NCI-H82 treated with DMSO at 0.1 percent for 48 hours (cell line): ENCODE results near the gene SPEF2.
"Not testable (repeated sequence)": the region's sequence is repeated elsewhere in the genome, so short reads cannot be mapped to it uniquely, and the experiment has no call there.

Source experiments
- DNase-seq: peaks from one replicate; lab custom pipeline; 2025; ENCODE audit not compliant: unreplicated experiment; lab: John Stamatoyannopoulos, UW

Gene SPEF2

DNA sequence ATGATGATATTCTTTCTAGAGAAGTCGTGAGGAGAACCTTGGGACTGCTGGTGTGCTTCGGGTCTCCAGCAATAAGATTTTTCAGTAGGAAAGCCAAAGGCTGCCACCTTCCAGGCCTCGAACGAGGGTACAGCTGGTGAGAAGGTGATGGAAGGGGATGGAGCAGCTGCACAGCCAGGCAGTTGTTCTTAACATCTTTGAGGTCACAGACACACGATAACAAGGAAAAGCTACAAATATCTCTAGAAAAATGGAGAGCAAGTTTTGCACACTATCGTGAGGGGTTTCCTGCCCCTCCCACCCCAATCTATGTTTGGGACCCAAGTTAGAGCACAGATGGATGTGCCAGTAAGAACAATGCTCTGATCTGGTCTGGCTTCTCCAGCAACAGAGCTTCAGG, 232.2 kb downstream of the SPEF2 start:
- no peak for DNase-seq

DNA sequence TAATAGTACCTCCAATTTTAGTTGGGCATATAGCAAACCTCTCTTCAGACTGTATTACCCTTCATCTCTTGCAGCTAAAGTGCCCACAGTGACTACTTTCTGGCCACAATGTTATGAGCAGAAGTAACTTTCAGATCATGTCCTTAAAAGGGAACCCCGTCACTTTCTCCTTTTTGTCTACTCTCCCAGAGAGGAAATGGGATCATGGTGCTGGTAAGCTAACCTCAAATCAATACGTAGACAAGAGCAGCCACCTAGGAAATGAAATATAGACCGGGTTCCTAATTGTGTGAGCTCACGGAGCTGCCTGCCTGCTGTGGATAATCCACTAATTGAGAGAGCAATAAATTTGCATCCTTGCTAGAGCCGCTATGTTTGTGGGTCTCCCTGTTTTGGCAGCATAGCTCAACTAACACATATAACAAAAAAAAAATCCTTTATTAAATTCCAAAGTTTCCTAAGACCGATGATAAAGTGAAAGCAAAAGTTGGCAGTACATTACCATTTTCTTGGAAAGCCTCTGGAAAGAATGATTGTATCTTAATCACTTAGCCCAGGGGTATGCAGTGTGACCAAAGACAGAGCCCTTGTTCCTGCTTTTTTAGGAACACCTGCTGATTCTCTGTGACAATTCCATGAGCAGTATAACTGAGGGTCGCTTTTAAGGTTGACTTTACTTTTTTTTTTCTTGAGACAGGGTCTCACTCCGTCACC, 233.5 kb downstream of the SPEF2 start:
- DNase-seq = no peak

DNA sequence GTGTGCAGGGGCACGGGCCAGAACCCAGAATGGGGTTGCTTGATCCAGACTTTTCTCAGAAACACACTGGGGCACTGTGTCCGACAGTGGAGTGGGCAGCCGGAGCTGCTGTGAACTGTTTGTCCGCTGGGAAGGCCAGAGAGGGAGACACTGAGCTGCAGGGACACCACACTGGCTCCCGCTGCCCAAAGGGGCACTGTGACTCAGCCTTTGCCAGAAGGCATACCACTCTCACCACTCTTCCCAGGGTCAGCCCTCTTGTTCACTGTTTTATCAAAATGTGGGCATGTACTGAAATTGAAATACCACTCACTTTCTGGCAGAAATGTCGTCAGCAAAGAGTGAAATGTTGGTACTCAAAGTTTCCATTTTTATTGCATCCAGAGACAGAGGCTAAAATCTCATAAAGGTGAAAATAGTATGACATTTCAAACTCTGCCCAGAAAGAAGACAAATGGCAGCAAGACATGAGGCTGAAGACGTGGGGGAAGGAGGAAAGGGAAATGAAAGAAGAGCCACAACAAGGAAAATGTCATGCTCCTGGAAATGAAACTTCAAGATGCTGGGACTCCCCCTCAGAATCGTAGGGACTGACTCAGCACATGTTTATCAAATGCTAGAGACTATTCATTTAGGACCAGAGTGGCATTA, 234.5 kb downstream of the SPEF2 start:
- no peak for DNase-seq

DNA sequence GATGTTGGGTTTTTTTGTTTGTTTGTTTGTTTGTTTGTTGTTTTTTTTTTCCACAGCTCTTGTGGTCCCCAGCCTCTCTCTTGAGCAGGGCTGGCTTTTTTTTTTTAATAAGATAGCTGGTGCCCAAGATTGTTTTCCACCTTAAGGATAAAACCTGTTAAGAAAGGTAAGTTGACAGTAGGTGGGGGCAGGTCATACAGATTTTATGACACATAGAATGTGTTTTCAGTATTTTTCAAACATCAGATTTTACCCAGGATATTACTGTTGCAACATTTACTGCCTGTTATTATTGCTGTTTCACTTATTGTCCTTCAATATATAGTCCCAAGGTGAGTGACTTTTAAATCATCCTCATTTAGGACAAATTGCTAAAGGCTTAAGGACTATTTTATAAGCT, 235.1 kb downstream of the SPEF2 start:
- no peak for DNase-seq

DNA sequence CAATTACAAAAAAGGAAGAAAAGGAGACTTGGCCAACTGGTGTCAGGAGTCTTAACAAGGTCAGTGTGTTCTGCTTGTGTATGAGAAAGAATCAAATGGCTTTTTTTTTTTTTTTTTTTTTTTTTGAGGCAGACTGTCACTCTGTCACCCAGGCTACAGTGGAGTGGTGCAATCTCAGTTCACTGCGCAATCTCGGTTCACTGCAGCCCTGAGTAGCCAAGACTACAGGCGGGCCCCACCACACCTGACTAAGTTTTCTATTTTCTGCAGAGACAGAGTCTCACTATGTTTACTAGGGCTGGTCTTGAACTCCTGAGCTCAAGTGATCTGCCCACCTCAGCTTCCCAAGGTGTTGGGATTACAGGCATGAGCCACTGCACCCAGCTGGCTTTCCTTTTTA, 236.0 kb downstream of the SPEF2 start:
- DNase-seq = no peak

DNA sequence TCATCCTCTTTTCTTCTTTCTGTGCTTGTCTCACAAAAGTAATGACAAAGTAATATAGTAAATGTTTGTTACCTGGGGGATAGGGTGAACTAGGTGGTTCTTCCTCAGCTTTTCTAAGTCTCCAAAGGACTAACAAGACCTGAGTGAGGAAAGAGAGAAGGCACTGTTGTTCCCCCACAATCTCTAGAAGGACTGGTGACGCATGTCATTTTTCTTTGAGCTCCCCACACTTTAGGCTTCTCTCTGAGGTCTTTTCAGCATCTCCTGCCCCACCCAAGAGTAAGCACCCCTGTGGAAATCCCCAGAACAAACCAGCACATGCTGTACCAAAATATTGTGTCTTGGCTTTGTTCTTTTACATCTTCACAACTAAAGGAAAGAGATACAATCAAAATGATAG, 236.6 kb downstream of the SPEF2 start:
- DNase-seq = no peak

DNA sequence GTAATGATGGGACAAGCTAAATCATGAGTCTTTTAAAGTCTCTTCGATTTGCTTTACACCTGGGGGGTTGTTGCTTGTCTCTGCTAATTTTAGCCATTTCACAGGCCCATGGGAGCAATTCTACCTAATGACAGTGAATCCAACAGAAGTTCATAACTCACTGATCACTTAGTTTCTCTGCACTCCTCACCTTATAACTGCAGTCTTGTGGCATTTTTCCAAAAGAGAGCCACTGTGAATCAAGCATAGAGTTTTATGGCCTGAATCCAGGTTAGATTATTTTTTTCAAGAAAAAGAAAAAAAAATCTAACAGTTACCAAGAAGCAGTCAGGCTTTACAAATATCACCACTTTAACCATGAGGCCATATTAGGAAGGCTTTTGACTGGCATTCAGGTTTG, 237.5 kb downstream of the SPEF2 start:
- no peak for DNase-seq

DNA sequence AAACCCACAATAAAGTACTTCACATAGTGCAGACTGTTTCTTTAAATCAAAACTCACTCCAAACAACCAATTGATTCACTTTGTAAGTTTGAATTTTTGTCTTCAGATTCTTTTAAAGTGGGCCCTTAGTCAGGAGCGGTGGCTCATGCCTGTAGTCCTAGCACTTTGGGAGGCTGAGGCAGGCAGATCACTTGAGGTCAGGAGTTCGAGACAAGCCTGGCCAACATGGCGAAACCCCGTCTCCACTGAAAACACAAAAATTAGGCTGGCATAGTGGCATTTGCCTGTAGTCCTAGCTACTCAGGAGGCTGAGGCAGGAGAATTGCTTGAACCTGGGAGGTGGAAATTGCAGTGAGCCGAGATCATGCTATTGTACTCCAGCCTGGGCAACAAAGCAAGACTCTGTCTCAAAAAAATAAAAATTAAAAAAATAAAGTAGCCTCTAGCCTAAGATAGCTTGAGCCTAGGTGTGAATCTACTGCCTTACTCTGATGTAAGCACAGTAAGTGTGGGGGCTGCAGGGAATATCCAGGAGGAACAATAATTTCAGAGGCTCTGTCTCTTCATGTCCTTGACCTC, 238.6 kb downstream of the SPEF2 start:
- DNase-seq = not testable (repeated sequence)

DNA sequence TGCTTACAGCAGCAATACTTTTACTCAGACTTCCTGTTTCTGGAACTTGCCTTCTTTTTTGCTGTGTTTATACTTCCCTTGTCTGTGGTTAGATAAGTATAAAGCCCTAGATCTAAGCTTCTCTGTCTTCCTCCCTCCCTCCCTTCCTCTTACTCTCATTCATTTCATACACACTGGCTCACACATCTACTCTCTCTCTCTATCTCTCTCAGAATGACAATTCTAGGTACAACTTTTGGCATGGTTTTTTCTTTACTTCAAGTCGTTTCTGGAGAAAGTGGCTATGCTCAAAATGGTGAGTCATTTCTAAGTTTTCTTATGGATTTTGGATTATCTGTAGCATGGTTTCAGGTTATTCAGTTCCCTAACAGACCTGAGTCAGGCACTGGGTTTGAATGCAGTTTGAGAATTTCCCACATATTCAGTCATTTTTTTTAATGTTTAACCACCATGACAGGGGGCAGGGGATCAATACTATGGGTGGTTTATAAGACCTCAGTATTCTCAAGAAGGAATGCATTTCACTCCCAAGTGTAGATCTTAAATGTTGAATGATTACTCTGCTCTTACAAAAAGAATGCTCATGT, 239.2 kb downstream of the SPEF2 start, which contains the start of gene IL7R:
Gene IL7R (plus strand): TSS at position 127 of the 587 bp plus-strand sequence. CDS start 87 bp downstream, at position 214.
- no peak for DNase-seq

DNA sequence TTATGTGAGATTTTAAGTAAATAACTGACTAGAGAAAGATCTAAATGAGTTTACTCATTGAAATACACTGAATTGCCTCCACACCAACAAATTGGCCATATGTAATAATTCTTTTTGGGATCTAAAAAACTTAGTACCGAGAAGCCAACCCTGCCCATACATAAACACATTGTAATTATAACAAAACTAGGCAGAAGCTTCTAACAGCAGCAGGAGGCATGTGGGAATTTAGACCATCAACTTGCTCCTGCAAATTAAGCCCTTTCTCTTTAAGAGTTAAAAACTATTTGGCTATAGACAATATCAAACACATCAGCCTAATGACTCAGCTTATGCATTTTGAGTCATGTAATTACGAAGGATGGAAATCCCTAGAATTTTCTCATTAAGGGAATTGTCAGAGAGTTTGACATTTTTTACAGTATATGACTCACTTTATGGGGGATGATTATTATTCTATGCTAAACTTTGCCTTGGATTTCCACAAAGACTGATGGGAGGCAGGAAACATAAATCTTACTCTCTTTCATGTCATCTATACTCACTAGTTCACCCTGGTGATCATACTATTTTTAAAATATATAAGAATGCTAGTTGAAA, 240.0 kb downstream of the SPEF2 start:
- DNase-seq = no peak

DNA sequence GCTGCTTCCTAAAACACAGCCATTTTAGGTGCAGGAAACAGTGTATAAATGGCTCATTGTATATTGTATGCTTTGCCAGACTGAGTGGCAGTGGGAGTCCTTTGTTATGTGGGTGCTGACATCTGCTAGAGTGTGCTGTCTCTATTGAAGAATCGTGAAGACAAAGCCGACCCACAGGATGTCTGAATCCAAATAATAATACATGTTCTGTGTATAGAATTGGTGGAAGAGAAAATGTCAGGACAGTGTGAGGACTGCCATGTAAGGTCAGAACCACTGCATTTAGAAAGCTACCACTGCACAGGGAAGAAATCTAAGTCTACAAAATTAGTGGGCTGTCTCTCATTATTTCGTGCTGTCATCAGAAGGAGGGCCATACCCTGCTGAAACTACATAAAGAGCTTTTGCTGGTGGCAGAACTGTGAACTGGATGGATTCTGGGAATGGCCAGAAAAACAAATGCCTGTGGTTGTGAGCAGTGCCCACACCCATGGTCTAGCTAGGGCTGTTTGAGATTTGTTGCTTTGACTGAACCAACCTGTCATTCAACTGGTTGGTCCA, 241.5 kb downstream of the SPEF2 start:
- DNase-seq = no peak

DNA sequence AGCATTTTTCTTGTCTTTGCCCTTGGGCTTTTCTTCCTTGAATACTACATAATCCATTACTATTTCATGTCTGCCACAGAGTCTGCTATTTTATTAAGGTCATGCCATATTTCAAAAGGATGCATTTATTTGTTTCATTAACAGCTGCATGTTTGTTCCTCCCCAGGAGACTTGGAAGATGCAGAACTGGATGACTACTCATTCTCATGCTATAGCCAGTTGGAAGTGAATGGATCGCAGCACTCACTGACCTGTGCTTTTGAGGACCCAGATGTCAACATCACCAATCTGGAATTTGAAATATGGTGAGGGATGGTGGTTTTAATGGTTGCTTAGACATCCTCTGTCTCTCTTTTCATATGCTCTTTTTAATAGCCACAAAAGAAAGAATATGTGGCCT, 243.0 kb downstream of the SPEF2 start:
- no peak for DNase-seq

DNA sequence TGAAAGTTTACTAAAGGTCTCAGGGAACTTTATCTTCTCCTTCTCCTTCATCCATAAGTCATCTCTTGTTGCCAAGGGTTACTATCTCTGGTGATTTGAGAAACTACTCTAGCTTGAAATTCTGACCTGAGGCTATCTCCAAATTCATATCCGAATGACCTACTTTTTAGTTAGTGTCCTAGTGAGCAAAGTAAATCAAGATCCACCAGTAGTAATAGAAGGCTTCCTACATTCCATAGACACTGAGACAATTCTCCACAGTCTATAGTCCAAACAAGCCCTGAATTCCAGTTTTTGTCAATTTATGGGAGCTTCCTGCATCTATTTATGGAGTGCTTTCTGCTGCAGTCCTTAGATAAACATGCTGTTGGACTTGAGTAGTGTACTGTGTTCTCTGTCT, 244.1 kb downstream of the SPEF2 start:
- DNase-seq = no peak

DNA sequence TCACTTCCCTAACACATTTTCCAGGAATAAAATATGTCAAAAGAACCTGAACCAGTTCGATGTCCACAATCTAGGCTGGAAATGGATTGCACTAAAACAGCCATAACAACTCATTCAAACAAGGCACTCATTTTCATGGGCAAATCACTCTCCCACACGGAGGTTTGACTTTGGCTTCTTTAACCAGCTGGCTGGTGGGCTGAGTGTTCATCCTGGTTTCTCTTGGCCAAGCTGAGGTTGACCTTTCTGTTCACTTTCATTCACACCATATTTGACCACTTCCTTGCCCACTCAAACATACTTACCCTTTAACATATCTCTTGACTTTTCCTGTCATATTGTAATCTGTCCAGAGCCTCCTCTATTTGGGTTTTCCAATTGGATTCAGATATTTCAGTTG, 244.5 kb downstream of the SPEF2 start:
- DNase-seq = no peak

DNA sequence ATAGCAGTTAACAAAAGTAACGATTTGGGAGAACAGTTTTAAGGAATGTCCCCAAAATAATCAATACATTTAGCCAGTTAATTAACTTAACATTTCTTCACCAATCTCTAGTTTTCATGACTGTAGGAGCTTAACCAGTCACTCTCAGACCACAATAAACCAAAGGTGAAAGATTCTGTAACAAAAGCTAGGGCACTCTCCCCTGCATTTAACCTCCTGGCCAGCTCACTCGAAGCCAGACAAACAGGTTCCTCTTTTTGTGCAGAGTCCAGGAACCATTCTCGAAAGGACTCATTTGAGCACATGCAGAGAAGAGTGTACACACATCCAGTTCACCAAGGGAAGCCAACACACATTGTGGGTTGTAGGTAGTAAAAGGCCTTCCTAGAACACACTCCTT, 245.5 kb downstream of the SPEF2 start:
- no peak for DNase-seq
